ENCODE measurements around the gene SLC7A5.
"Not testable (repeated sequence)": the region's sequence is repeated elsewhere in the genome, so short reads cannot be mapped to it uniquely, and the experiment has no call there.

DNA sequence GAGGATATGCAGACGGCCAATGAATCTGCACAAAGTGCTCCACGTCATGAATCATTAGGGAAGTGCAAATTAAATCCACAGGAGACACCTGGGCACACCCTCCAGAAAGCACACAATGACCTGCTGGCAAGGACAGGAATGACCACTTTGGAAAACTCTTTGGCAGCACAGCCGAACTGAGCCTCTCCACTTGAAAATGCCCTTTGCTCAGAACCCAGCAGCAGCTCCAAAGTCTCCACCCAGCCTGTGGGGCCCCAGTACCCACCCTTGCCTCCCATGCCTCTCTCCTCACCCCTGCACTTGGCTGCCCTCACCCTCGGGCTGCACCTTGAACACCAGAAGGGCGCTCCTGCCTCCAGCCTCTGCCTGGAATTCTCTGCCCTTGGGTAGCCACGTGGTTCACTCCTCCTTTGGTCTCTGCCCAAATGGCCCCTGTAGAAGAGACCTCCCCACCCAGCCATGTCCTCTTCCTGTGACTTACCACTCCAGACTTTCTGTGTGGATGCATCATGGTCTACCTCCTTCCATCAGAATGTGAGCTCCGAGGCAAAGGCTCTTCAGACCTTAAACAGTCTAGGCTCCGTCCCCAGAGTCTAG, 16.2 kb upstream of the SLC7A5 start:
- TF ChIP-seq, protein P1, sequence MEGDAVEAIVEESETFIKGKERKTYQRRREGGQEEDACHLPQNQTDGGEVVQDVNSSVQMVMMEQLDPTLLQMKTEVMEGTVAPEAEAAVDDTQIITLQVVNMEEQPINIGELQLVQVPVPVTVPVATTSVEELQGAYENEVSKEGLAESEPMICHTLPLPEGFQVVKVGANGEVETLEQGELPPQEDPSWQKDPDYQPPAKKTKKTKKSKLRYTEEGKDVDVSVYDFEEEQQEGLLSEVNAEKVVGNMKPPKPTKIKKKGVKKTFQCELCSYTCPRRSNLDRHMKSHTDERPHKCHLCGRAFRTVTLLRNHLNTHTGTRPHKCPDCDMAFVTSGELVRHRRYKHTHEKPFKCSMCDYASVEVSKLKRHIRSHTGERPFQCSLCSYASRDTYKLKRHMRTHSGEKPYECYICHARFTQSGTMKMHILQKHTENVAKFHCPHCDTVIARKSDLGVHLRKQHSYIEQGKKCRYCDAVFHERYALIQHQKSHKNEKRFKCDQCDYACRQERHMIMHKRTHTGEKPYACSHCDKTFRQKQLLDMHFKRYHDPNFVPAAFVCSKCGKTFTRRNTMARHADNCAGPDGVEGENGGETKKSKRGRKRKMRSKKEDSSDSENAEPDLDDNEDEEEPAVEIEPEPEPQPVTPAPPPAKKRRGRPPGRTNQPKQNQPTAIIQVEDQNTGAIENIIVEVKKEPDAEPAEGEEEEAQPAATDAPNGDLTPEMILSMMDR (IDR thresholded peaks at IDR 0.05 in 4 of 5, conservative IDR thresholded peaks at IDR 0.05 in 1 of 5) = not testable (repeated sequence)
- TF ChIP-seq POLR2A (IDR thresholded peaks at IDR 0.05) = not testable (repeated sequence)
